Tibial nerve (tissue), 4 donors: ENCODE measurements around the gene RIN3.

ENCODE experiments used
- CTCF ChIP-seq, 5 experiments: fragments of 200-600 bp in 3 of 5; fragments of 450-650 bp in 2 of 5; sonication (generic) in 3 of 5; IDR thresholded peaks; one replicate each; pipeline ENCODE4 v1.5.1; 2016 to 2019; ENCODE audit warnings: antibody characterized with exemption in 5 of 5, mild to moderate bottlenecking in 3 of 5, moderate library complexity in 2 of 5
- EP300 ChIP-seq, 2 donors: sonication (generic); formaldehyde crosslinking; IDR thresholded peaks; one replicate each; pipeline ENCODE4 v1.6.1; 2017; ENCODE audit warnings: antibody characterized with exemption in 2 of 2, mild to moderate bottlenecking in 1 of 2
- POLR2A ChIP-seq, 2 donors: fragments of 450-650 bp; IDR thresholded peaks; one replicate each; pipeline ENCODE4 v1.6.1; 2017; ENCODE audit warnings: antibody characterized with exemption in 2 of 2, mild to moderate bottlenecking in 2 of 2, moderate library complexity in 2 of 2

- TF ChIP-seq CTCF (IDR thresholded peaks at IDR 0.05) (no peak), EP300 (IDR thresholded peaks at IDR 0.05) (peak in 1 of 2 donors; percentile 29), POLR2A (IDR thresholded peaks at IDR 0.05) (no peak)
These were observed 49.8 kb downstream of the RIN3 start for GRCh38 chr14:92563359-92563758.
